Muscle of leg (tissue), 11 donors: ENCODE data around the gene RAB44. TPM values are rescaled to one million over a fixed set of nuclear protein-coding genes. Genes with fewer than 3 reads are reported as not detected.
A peak's percentile ranks its signal among the peaks of the same experiment; 100 is the strongest.

ENCODE experiments used
- DNase-seq: peaks from one replicate; pipeline ENCODE4 v3.0.0; 2013
- H3K27ac ChIP-seq: one replicate; pipeline ENCODE4 v1.5.1; 2013; ENCODE audit warnings: mild to moderate bottlenecking, low read length, control low read depth
- H3K27me3 ChIP-seq: one replicate; pipeline ENCODE4 v1.6.1; 2013; ENCODE audit warnings: low read length; ENCODE audit not compliant: control insufficient read depth, insufficient read depth
- H3K36me3 ChIP-seq: one replicate; pipeline ENCODE4 v1.6.1; 2013; ENCODE audit warnings: low read length; ENCODE audit not compliant: control insufficient read depth, insufficient read depth
- H3K4me1 ChIP-seq: one replicate; pipeline ENCODE4 v1.6.1; 2013; ENCODE audit warnings: low read length; ENCODE audit not compliant: control insufficient read depth, insufficient read depth
- H3K4me3 ChIP-seq: one replicate; pipeline ENCODE4 v1.5.1; 2013; ENCODE audit warnings: low read length, control low read depth
- H3K9me3 ChIP-seq: replicated peaks from 2 replicates; pipeline ENCODE4 v1.6.1; 2013; ENCODE audit warnings: low read depth, low read length; ENCODE audit not compliant: control insufficient read depth
- WGBS: methylation state at CpG from one replicate; pipeline ENCODE4 v1.1.5; 2013; ENCODE audit warnings: missing lambda C conversion rate; ENCODE audit not compliant: insufficient coverage; 5-methylcytosine and 5-hydroxymethylcytosine counted together
- polyA plus RNA-seq, 8 donors: library from polyadenylated mRNA; unstranded; fragments of 120-200 nt; gene quantifications; one replicate each; pipeline versions ENCODE4 v1.2.1 to v1.2.3, GENCODE V29; 2013; ENCODE audit warnings: inconsistent platforms in 1 of 8, low replicate concordance in 1 of 8; ENCODE audit not compliant: insufficient read length in 8 of 8, insufficient read depth in 1 of 8
- total RNA-seq: library from RNA; stranded (reverse); fragments of 120-200 nt; gene quantifications from one replicate; pipeline ENCODE4 v1.2.4, GENCODE V29; 2013

RAB44 gene
- total and polyA plus RNA-seq, 9 donors: 0.04 to 0.23 (median 0.15) TPM

DNA sequence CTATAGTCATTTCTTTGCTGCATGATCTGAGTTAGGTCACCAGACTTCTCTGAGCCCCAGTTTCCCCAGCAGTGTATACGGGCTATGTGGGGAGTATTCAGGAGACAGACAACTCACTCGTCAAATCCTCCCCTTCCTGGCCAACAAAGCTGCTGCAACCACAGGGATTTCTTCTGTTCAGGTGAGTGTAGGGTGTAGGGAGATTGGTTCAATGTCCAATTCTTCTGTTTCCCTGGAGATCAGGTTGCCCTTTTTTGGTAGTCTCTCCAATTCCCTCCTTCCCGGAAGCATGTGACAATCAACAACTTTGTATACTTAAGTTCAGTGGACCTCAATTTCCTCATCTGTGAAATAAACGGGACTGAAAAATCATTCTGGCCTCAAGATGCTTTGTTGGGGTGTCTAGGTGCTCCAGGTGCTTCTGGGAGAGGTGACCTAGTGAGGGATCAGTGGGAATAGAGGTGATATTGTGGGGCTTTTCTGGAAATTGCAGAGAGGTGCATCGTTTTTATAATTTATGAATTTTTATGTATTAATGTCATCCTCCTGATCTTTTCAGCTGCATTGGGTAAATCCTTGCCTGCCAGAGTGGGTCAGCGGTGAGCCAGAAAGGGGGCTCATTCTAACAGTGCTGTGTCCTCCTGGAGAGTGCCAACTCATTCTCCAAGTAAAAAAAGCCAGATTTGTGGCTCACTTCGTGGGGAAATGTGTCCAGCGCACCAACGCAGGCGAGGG is 19.7 kb upstream of the RAB44 start:
- Histone ChIP-seq H3K27ac (peak overlapping the region; percentile 18), H3K36me3 (peaks cover 4% of the 10 kb centered on the region), H3K4me1 (peaks cover 54% of the 10 kb centered on the region), H3K27me3 (peaks cover 16% of the 10 kb centered on the region), H3K9me3 (no peaks in the 10 kb centered on the region), H3K4me3 (peak overlapping the region; percentile 8)
- WGBS: 0% methylated on average over 3 of the region's 10 CpGs
- no peak for DNase-seq

- WGBS: under 1% methylated on average over 63 of the region's 63 CpGs
- Histone ChIP-seq H3K36me3 (peaks cover 8% of the 10 kb centered on the region), H3K9me3 (no peaks in the 10 kb centered on the region), H3K27ac (peak within 1 kb of the TSS; percentile 95), H3K27me3 (peaks cover 16% of the 10 kb centered on the region), H3K4me1 (peaks cover 59% of the 10 kb centered on the region), H3K4me3 (peak within 1 kb of the TSS; percentile 92)
- peak; percentile 93 for DNase-seq
Measured at GRCh38 chr6:36678488-36679042, 19.1 kb upstream of the RAB44 start, which contains the start of gene CDKN1A. Gene CDKN1A (plus strand): TSS chr6:36678714. CDS start chr6:36684102, 5,388 bp downstream.

GRCh38 chr6:36679043-36679833 is 18.4 kb upstream of the RAB44 start:
- Histone ChIP-seq H3K27me3 (peaks cover 16% of the 10 kb centered on the region), H3K27ac (peak overlapping the region; percentile 95), H3K36me3 (peaks cover 14% of the 10 kb centered on the region), H3K4me1 (peaks cover 55% of the 10 kb centered on the region), H3K9me3 (no peaks in the 10 kb centered on the region), H3K4me3 (peak overlapping the region; percentile 92)
- 0% methylated on average over 50 of the region's 61 CpGs for WGBS
- DNase-seq: peak; percentile 77

- H3K9me3 ChIP-seq: no peaks in the 10 kb centered on the region
- peaks cover 11% of the 10 kb centered on the region for H3K27me3 ChIP-seq
- 53% methylated on average over 5 of the region's 11 CpGs for WGBS
- peaks cover 46% of the 10 kb centered on the region for H3K4me1 ChIP-seq
- peak overlapping the region; percentile 59 for H3K27ac ChIP-seq
- H3K36me3 ChIP-seq: peaks cover 42% of the 10 kb centered on the region
- no peak overlapping the region for H3K4me3 ChIP-seq
- peak; percentile 58 for DNase-seq
Measured at GRCh38 chr6:36682328-36683144, 15.1 kb upstream of the RAB44 start.

GRCh38 chr6:36683145-36683655 is 14.4 kb upstream of the RAB44 start:
- WGBS: 86% methylated on average over 5 of the region's 6 CpGs
- Histone ChIP-seq H3K27me3 (peaks cover 11% of the 10 kb centered on the region), H3K27ac (no peak overlapping the region), H3K9me3 (no peaks in the 10 kb centered on the region), H3K4me1 (peaks cover 40% of the 10 kb centered on the region), H3K36me3 (peaks cover 42% of the 10 kb centered on the region), H3K4me3 (no peak overlapping the region)
- DNase-seq: no peak

GRCh38 chr6:36683656-36684446 is 13.8 kb upstream of the RAB44 start:
- no peak for DNase-seq
- Histone ChIP-seq H3K27ac (no peak overlapping the region), H3K27me3 (peaks cover 9% of the 10 kb centered on the region), H3K36me3 (peaks cover 42% of the 10 kb centered on the region), H3K4me1 (peaks cover 36% of the 10 kb centered on the region), H3K9me3 (no peaks in the 10 kb centered on the region), H3K4me3 (no peak overlapping the region)
- whole genome bisulfite sequencing: 90% methylated on average over 29 of the region's 29 CpGs

- peaks cover 30% of the 10 kb centered on the region for H3K4me1 ChIP-seq
- no peaks in the 10 kb centered on the region for H3K9me3 ChIP-seq
- H3K27me3 ChIP-seq: peaks cover 4% of the 10 kb centered on the region
- H3K36me3 ChIP-seq: peaks cover 42% of the 10 kb centered on the region
- 84% methylated on average over 6 of the region's 6 CpGs for WGBS
- no peak for DNase-seq
- no peak overlapping the region for H3K27ac ChIP-seq
- no peak overlapping the region for H3K4me3 ChIP-seq
Measured at GRCh38 chr6:36684447-36684812, 13.2 kb upstream of the RAB44 start.

GRCh38 chr6:36685166-36685924 is 12.3 kb upstream of the RAB44 start:
- WGBS: 52% methylated on average over 12 of the region's 20 CpGs
- Histone ChIP-seq H3K4me3 (no peak overlapping the region), H3K9me3 (no peaks in the 10 kb centered on the region), H3K27ac (no peak overlapping the region), H3K27me3 (no peaks in the 10 kb centered on the region), H3K36me3 (peaks cover 42% of the 10 kb centered on the region), H3K4me1 (peaks cover 28% of the 10 kb centered on the region)
- no peak for DNase-seq
